ENCODE measurements around the gene TRMU.
"Not testable (repeated sequence)": the region's sequence is repeated elsewhere in the genome, so short reads cannot be mapped to it uniquely, and the experiment has no call there.

Gene TRMU

DNA sequence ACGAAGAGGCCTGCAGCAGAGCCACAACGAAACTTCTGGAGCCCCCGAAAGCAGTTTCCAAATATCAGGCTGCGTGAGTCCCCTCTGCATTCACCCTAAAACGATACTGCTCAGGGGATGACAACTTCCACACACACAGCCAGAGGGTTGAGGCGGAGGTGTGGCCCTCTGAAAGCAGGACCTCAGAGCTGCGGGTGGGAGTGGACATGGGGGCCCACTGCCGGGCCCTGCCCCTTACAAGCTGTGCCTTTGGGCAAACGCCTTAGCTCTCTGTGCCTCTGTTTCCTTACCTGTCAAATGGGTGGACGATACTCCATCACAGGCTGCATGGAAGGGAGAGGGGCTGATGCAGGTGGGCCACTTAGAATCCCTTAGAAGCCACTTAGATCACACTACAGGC is 53.1 kb downstream of the TRMU start:
- no peak for DNase-seq (ENCODE audit: low read depth)

DNA sequence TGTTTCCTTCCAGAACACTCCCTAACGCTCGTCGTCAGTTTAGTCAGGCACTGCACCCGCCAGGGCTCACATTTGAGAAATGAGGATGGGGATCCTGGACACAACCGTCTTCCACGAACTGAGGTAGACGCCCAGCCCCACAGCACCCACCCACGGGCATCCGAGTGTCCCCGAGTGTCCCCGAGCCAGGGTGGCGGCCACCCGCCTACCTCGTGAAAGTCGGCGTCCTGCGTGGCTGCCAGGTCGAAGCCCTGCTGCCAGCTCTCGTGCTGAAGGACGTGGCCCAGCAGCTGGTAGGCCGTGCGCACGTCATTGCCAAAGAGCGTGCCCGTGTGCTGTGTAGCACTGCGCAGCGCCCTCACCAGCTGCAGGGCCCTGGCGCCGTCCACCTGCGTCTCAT is 53.6 kb downstream of the TRMU start:
- no peak for DNase-seq (ENCODE audit: low read depth)

DNA sequence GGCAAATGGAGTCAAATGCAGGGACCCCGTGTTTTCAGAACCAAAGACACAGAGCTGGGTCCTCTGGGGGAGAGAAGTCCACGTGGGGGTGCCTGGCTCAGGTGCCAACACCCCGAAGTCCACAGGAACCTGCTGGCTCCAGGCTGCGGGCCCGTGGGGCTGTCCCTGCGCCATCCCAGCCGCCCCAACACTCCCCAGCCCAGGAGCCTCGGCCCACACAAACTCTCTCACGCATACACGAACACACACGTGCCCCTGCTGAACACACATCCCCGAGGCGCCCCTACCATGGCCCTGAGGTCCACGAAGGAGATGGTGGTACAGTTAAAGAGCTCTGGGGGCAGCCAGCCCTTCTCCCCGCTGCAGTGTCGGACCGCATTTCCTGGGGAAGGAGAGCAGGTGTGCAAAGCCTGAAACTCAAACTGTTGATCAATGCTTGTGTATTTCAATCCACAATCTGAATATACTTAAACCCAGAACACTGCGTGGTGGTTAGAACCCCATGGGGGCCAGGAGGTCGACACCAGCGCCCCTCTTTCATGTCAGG is 54.7 kb downstream of the TRMU start:
- DNase-seq (ENCODE audit: low read depth), result no peak

- no peak for DNase-seq (ENCODE audit: low read depth)
Measured at GRCh38 chr22:46390652-46391301, 55.3 kb downstream of the TRMU start.

DNA sequence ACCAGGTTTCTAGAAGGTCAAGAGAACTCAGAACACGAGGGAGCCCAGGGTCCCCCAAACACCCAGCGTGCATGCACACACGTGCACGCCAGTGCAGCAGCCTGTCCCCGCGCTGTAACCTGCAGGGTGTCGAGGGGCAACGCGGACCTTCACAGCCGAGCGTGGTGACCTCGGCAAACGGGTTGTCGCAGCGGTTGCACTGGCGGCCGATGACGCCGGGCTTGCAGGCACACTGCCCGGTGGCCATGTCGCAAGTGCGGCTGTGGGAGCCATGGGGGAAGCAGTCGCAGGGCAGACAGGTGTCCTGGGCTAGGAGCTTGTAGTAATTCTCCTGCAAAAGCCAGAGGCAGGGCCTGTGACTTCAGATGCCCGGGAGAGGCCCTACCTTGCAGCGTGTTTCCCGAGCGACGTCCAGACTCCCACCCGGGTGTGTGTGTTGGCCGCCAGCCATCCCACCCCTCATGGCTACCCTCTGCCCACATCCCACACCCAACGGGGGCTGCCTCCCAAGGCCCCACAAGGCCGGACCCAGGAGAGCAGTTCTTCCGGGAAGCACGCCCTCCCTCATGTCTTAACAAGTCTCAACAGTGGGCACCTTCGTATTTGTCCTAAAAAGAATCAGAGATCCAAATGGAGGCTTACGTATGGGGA is 56.1 kb downstream of the TRMU start:
- no peak for DNase-seq (ENCODE audit: low read depth)

DNA sequence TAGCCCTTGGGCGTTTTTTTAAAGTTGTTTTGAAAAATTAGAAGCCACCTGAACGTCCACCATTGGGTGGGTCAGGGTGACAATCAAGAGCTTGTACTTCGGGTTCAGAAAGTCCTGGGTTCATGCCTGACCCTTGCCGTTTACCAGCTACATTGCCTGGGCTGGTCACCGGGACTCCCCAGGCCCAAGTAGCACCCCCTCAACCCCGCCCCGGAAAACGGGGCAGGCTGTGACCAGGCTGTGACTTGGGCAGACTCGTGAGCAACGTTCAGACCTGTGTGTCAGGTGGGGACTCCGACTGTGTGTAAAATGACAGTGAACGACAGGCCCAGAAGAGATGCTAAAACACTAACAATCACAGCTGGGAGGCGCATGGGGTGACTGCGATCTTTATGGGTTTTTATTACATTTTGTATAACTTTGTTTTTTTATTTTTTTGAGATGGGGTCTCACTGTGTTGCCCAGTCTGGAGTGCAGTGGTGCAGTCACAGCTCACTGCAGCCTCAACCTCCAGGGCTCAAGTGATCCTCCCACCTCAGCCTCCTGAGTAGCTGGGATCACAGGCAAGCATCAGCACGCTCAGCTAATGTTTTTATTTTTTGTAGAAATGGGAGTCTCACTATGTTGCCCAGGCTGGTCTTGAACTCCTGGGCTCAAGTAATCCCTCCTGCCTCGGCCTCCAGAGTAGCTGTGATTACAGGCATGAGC is 56.8 kb downstream of the TRMU start:
- no peak for DNase-seq (ENCODE audit: low read depth)

GRCh38 chr22:46393873-46394272 is 58.4 kb downstream of the TRMU start:
- DNase-seq (ENCODE audit: low read depth), result no peak

DNA sequence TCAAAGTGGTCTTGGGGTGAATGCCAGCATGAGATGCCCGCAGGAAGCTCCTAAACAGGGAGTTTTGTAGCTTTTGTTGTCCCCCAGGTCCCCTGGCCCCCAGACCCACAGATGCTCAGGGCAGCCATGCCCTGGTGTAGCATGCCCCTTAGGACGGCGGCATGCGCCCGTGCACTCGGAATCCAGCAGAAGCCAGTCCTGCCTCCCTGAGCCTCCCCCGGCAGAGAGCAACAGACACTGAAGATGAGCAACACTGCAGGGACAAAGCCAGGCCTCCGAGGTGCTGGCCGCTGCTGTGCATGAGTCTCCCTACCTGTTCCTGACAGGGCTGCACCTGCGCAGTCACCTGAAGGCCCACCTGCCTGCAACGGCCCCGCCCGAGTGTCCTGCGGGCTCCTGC is 59.1 kb downstream of the TRMU start:
- DNase-seq (ENCODE audit: low read depth), result no peak

GRCh38 chr22:46395145-46395544 is 59.6 kb downstream of the TRMU start:
- no peak for DNase-seq (ENCODE audit: low read depth)

GRCh38 chr22:46397049-46397448 is 61.5 kb downstream of the TRMU start:
- not testable (repeated sequence) for DNase-seq (ENCODE audit: low read depth)

DNA sequence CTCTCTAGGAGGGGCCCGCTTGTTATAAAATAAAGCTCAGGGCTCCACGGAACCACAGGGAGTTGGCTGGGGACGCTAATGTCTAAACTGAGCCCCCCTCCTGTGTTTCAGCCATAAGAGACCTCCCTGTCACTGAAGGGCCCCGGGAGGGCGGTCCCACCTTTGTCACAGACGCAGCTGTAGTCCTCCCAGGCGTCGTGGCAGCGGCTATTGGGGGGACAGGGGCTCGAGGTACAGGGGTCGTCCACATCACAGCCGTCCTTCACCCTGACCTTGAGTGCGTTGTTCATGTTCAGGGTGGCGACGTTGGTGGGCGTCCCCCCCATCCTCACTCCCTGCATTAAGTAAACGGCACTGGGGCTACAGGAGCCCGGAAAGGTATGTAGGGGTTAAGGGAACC is 62.0 kb downstream of the TRMU start:
- no peak for DNase-seq (ENCODE audit: low read depth)

DNA sequence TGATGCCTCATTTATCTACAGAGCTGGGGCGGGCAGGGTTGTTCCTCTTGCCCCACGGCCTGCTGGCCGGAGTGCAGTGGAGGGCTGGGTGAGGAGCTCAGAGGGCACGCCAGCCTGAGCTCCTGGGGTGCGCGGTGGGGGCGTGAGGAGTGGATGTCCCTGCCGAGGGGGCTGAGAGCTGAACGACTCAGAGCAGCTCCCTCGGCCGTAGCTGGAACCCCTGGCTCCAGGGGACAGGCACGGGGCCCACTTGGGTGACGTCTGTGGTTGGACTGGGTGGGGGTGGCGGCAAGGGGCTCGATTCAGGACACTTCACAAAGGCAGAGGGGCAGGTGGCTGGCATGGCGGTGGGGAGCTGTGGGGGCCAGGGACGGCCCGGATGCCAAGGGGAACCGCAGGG is 62.4 kb downstream of the TRMU start:
- no peak for DNase-seq (ENCODE audit: low read depth)

DNA sequence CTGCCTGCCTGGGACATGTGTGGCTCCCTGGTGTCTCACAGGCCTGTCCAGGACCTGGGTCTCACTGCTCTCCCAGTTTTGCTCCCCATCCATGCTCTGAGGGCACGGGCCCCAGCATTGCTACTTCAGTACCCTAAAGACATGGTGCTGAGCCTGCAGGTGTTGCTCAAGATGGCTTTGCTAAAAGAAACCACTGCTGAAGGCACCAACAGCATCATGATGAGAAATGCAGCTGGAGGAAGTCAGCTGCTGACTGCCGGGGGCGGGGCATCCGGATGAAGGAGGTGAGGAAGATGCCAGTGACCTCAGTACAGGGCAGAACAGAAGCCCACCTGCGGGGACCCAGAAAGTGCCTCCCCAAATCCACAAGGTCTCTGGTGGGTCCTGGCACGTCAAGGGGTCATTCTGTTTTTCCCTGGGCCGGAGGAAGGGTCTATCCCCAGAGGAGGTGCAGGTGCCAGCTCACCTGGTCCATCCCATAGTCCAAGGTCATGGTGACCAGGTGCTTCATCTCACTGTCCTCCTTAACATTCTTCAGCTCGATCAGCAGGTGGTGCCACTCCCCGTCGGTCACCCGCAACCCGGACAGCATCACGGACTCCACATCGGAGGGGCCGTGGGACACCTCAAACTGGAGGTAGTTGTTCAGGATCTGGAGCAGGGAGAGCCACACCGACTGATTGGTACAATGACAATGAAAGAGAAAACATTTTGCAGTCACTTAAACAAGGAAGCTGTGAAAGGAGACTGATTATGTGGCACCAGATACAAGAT is 63.9 kb downstream of the TRMU start:
- DNase-seq (ENCODE audit: low read depth), result no peak

DNA sequence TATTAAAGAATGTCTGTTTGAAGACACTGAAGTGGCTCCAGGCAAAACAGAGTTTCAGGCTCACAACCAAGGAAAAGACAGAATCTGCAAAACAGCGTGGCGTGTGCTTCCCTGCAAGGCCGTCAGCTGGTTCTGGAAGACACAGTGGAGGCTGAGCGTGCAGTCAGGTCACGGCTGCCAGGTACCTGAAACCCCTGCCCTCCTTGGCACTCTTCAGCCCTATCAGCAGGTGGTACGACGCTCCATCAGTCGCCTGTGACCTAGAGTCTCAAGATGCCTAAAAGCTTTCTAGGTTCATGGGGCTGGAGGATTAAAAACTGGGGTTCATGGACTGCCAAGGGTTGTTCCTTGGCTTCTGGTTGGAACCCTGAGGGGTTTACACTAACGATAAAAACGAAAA is 65.9 kb downstream of the TRMU start:
- no peak for DNase-seq (ENCODE audit: low read depth)

- DNase-seq (ENCODE audit: low read depth), result no peak
Measured at GRCh38 chr22:46402505-46402904, 67.0 kb downstream of the TRMU start.

DNA sequence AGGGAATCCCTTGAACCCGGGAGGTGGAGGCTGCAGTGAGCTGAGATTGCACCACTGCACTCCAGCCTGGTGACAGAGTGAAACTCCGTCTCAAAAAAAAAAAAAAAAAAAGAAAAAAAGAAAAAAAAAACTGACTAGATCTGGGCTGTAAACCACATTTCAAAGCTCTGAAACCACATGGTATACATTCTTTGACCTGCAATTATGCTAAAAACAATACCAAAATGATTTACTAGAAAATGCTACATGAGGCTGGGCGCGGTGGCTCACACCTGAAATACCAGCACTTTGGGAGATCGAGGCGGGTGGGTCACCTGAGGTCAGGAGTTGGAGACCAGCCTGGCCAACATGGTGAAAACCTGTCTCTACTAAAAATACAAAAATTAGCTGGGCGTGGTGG is 68.4 kb downstream of the TRMU start:
- DNase-seq (ENCODE audit: low read depth), result not testable (repeated sequence)

GRCh38 chr22:46405901-46406300 is 70.4 kb downstream of the TRMU start:
- DNase-seq (ENCODE audit: low read depth), result no peak

GRCh38 chr22:46406349-46406748 is 70.8 kb downstream of the TRMU start:
- DNase-seq (ENCODE audit: low read depth), result no peak

- no peak for DNase-seq (ENCODE audit: low read depth)
Measured at GRCh38 chr22:46406791-46407190, 71.3 kb downstream of the TRMU start.
